ENCODE results near the gene AAR2.

AAR2 gene

GRCh38 chr20:36261389-36262105, 25.3 kb downstream of the AAR2 start:
- Histone ChIP-seq H3K9ac (no peak overlapping the region), H3K4me3 (IDR thresholded peaks at IDR 0.05; ENCODE audit: insufficient read depth, low read depth, low read length) (no peak overlapping the region), H4K20me1 (ENCODE audit: insufficient read depth) (no peaks in the 10 kb centered on the region), H3K27me3 (ENCODE audit: insufficient read depth, low read depth) (no peaks in the 10 kb centered on the region), H3K27ac (no peak overlapping the region), H3K36me3 (ENCODE audit: insufficient read depth) (no peaks in the 10 kb centered on the region), H3K4me2 (no peak overlapping the region), H3K4me1 (ENCODE audit: low read depth, poor library complexity, severe bottlenecking) (no peaks in the 10 kb centered on the region), H2AFZ (ENCODE audit: low read depth) (no peak overlapping the region), H3K79me2 (ENCODE audit: insufficient read depth, low read depth) (no peaks in the 10 kb centered on the region)
- no peak for TF ChIP-seq CTCF (conservative IDR thresholded peaks at IDR 0.05; ENCODE audit: low read depth, low read length)

DNA sequence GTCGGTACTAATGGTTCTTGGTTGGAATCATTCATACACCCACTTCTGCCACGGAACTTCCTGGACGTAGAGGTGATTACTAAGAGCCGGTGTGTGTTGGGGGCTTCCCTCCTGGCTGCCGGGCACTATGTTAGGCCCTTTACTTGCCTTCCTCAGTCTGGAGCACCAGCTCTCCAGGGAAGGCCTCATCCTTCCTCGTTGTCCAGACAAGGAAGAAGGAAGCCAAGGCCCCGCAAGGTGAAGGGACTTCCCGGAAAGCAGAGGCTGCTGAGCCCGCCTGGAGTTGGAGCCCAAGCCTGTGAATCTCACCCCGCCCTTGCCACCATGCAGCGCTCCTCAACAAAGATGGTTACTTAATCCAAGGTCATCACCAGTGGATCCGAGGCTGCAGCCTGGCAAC, 26.2 kb downstream of the AAR2 start:
- Histone ChIP-seq H3K4me1 (ENCODE audit: low read depth, poor library complexity, severe bottlenecking) (no peaks in the 10 kb centered on the region), H3K4me3 (IDR thresholded peaks at IDR 0.05; ENCODE audit: insufficient read depth, low read depth, low read length) (no peak overlapping the region), H3K4me2 (no peak overlapping the region), H4K20me1 (ENCODE audit: insufficient read depth) (no peaks in the 10 kb centered on the region), H2AFZ (ENCODE audit: low read depth) (no peak overlapping the region), H3K79me2 (ENCODE audit: insufficient read depth, low read depth) (no peaks in the 10 kb centered on the region), H3K36me3 (ENCODE audit: insufficient read depth) (no peaks in the 10 kb centered on the region), H3K9ac (no peak overlapping the region), H3K27ac (no peak overlapping the region), H3K27me3 (ENCODE audit: insufficient read depth, low read depth) (no peaks in the 10 kb centered on the region)
- no peak for TF ChIP-seq CTCF (conservative IDR thresholded peaks at IDR 0.05; ENCODE audit: low read depth, low read length)

DNA sequence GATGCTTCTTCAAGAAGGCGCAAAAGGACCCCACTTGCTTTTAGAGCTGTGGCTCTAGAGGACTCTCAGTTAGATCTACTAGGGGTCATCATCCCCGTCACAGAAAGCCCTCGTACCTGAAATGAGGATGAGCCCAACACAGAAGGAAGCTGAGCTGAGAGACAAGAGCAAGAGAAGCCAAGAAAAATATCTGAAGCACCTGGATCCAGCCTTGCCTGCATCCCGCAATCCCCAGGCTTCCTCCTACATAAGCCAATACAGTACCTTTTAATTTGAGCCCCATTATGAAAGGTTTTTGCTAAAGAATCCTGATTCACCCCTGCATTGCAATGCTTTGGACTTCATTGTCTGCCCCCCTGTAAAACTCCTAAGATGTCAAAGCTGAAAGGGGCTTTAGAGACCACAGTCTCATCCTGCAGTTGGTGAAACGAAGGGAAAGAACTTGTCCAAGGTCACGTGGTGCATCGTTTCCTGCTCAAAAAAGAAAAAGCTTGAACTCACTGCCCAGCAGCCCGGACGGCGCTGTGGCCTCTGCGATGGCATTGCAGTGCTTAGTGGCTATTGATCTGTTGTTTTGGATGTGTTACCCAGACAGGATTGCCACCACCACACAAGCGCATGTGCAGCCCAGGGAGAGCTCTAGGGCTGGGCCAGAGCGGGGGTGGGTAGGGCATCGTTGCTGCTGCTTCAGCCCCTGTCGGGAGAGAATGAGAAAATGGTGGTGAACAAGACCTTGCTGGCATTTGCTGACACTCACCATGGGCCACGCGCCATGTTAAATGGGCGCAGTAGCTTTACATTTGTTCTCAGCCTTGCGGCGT, 28.4 kb downstream of the AAR2 start:
- Histone ChIP-seq H3K4me1 (ENCODE audit: low read depth, poor library complexity, severe bottlenecking) (no peaks in the 10 kb centered on the region), H3K79me2 (ENCODE audit: insufficient read depth, low read depth) (no peaks in the 10 kb centered on the region), H3K36me3 (ENCODE audit: insufficient read depth) (no peaks in the 10 kb centered on the region), H3K27ac (no peak overlapping the region), H4K20me1 (ENCODE audit: insufficient read depth) (no peaks in the 10 kb centered on the region), H3K4me2 (no peak overlapping the region), H3K4me3 (IDR thresholded peaks at IDR 0.05; ENCODE audit: insufficient read depth, low read depth, low read length) (no peak overlapping the region), H2AFZ (ENCODE audit: low read depth) (no peak overlapping the region), H3K27me3 (ENCODE audit: insufficient read depth, low read depth) (no peaks in the 10 kb centered on the region), H3K9ac (no peak overlapping the region)
- TF ChIP-seq CTCF (conservative IDR thresholded peaks at IDR 0.05; ENCODE audit: low read depth, low read length): no peak

GRCh38 chr20:36266189-36266588, 29.9 kb downstream of the AAR2 start:
- Histone ChIP-seq H3K79me2 (ENCODE audit: insufficient read depth, low read depth) (no peaks in the 10 kb centered on the region), H3K4me2 (no peak overlapping the region), H3K4me3 (IDR thresholded peaks at IDR 0.05; ENCODE audit: insufficient read depth, low read depth, low read length) (no peak overlapping the region), H2AFZ (ENCODE audit: low read depth) (no peak overlapping the region), H3K9ac (no peak overlapping the region), H3K4me1 (ENCODE audit: low read depth, poor library complexity, severe bottlenecking) (no peaks in the 10 kb centered on the region), H3K27ac (no peak overlapping the region), H4K20me1 (ENCODE audit: insufficient read depth) (no peaks in the 10 kb centered on the region), H3K27me3 (ENCODE audit: insufficient read depth, low read depth) (no peaks in the 10 kb centered on the region), H3K36me3 (ENCODE audit: insufficient read depth) (no peaks in the 10 kb centered on the region)
- no peak for TF ChIP-seq CTCF (conservative IDR thresholded peaks at IDR 0.05; ENCODE audit: low read depth, low read length)

All from KMS-11 (cell line).